ENCODE measurements around the gene NKD1. TPM values are rescaled to one million over a fixed set of nuclear protein-coding genes. Genes with fewer than 3 reads are reported as not detected.

Gene NKD1
- total and polyA plus RNA-seq, 2 donors: 0.90 to 0.98 TPM

- no peak overlapping the region for H3K4me3 ChIP-seq (ENCODE audit: low read length in 2 of 2)
- no peaks in the 10 kb centered on the region for H3K4me1 ChIP-seq (ENCODE audit: control insufficient read depth in 2 of 2, insufficient read depth in 2 of 2, low read length in 2 of 2)
- H3K27ac ChIP-seq (ENCODE audit: low read depth in 1 of 2, low read length in 1 of 2): no peak overlapping the region
- H3K27me3 ChIP-seq (ENCODE audit: control insufficient read depth in 2 of 2, insufficient read depth in 1 of 2, low read length in 1 of 2): no peaks in the 10 kb centered on the region
- no peak for DNase-seq (ENCODE audit: low read depth in 6 of 9, low spot score in 9 of 9)
- 86% methylated on average over 13 of the region's 13 CpGs for WGBS
- H3K36me3 ChIP-seq (ENCODE audit: control insufficient read depth in 2 of 2, insufficient read depth in 2 of 2, low read length in 1 of 2): no peaks in the 10 kb centered on the region
- H3K9me3 ChIP-seq (ENCODE audit: control insufficient read depth in 2 of 2, insufficient read depth in 1 of 2, low read length in 1 of 2): no peaks in the 10 kb centered on the region
These were observed 89.8 kb downstream of the NKD1 start for GRCh38 chr16:50637716-50638602.

GRCh38 chr16:50638816-50639670 is 90.8 kb downstream of the NKD1 start:
- H3K4me3 ChIP-seq (ENCODE audit: low read length in 2 of 2): no peak overlapping the region
- DNase-seq (ENCODE audit: low read depth in 6 of 9, low spot score in 9 of 9): no peak
- H3K36me3 ChIP-seq (ENCODE audit: control insufficient read depth in 2 of 2, insufficient read depth in 2 of 2, low read length in 1 of 2): no peaks in the 10 kb centered on the region
- H3K4me1 ChIP-seq (ENCODE audit: control insufficient read depth in 2 of 2, insufficient read depth in 2 of 2, low read length in 2 of 2): no peaks in the 10 kb centered on the region
- H3K27ac ChIP-seq (ENCODE audit: low read depth in 1 of 2, low read length in 1 of 2): no peak overlapping the region
- 86% methylated on average over 8 of the region's 8 CpGs for WGBS
- no peaks in the 10 kb centered on the region for H3K27me3 ChIP-seq (ENCODE audit: control insufficient read depth in 2 of 2, insufficient read depth in 1 of 2, low read length in 1 of 2)
- no peaks in the 10 kb centered on the region for H3K9me3 ChIP-seq (ENCODE audit: control insufficient read depth in 2 of 2, insufficient read depth in 1 of 2, low read length in 1 of 2)

- Histone ChIP-seq H3K4me3 (ENCODE audit: low read length in 2 of 2) (no peak overlapping the region), H3K36me3 (ENCODE audit: control insufficient read depth in 2 of 2, insufficient read depth in 2 of 2, low read length in 1 of 2) (no peaks in the 10 kb centered on the region), H3K9me3 (ENCODE audit: control insufficient read depth in 2 of 2, insufficient read depth in 1 of 2, low read length in 1 of 2) (no peaks in the 10 kb centered on the region), H3K27me3 (ENCODE audit: control insufficient read depth in 2 of 2, insufficient read depth in 1 of 2, low read length in 1 of 2) (no peaks in the 10 kb centered on the region), H3K27ac (ENCODE audit: low read depth in 1 of 2, low read length in 1 of 2) (no peak overlapping the region), H3K4me1 (ENCODE audit: control insufficient read depth in 2 of 2, insufficient read depth in 2 of 2, low read length in 2 of 2) (no peaks in the 10 kb centered on the region)
- DNase-seq (ENCODE audit: low read depth in 6 of 9, low spot score in 9 of 9): no peak
- 98% methylated on average over 1 of the region's 1 CpG for WGBS
These were observed 92.2 kb downstream of the NKD1 start for GRCh38 chr16:50640391-50640790.

GRCh38 chr16:50640919-50641817 is 93.0 kb downstream of the NKD1 start:
- Histone ChIP-seq H3K4me1 (ENCODE audit: control insufficient read depth in 2 of 2, insufficient read depth in 2 of 2, low read length in 2 of 2) (no peaks in the 10 kb centered on the region), H3K9me3 (ENCODE audit: control insufficient read depth in 2 of 2, insufficient read depth in 1 of 2, low read length in 1 of 2) (no peaks in the 10 kb centered on the region), H3K27me3 (ENCODE audit: control insufficient read depth in 2 of 2, insufficient read depth in 1 of 2, low read length in 1 of 2) (no peaks in the 10 kb centered on the region), H3K36me3 (ENCODE audit: control insufficient read depth in 2 of 2, insufficient read depth in 2 of 2, low read length in 1 of 2) (no peaks in the 10 kb centered on the region), H3K4me3 (ENCODE audit: low read length in 2 of 2) (no peak overlapping the region), H3K27ac (ENCODE audit: low read depth in 1 of 2, low read length in 1 of 2) (no peak overlapping the region)
- no peak for DNase-seq (ENCODE audit: low read depth in 6 of 9, low spot score in 9 of 9)
- WGBS: 84% methylated on average over 15 of the region's 15 CpGs

GRCh38 chr16:50641818-50642187 is 93.6 kb downstream of the NKD1 start:
- no peaks in the 10 kb centered on the region for H3K27me3 ChIP-seq (ENCODE audit: control insufficient read depth in 2 of 2, insufficient read depth in 1 of 2, low read length in 1 of 2)

GRCh38 chr16:50642349-50642748 is 94.2 kb downstream of the NKD1 start:
- H3K27ac ChIP-seq (ENCODE audit: low read depth in 1 of 2, low read length in 1 of 2): no peak overlapping the region
- 96% methylated on average over 5 of the region's 5 CpGs for WGBS
- H3K4me3 ChIP-seq (ENCODE audit: low read length in 2 of 2): no peak overlapping the region
- no peaks in the 10 kb centered on the region for H3K9me3 ChIP-seq (ENCODE audit: control insufficient read depth in 2 of 2, insufficient read depth in 1 of 2, low read length in 1 of 2)
- H3K36me3 ChIP-seq (ENCODE audit: control insufficient read depth in 2 of 2, insufficient read depth in 2 of 2, low read length in 1 of 2): no peaks in the 10 kb centered on the region
- no peaks in the 10 kb centered on the region for H3K27me3 ChIP-seq (ENCODE audit: control insufficient read depth in 2 of 2, insufficient read depth in 1 of 2, low read length in 1 of 2)
- no peaks in the 10 kb centered on the region for H3K4me1 ChIP-seq (ENCODE audit: control insufficient read depth in 2 of 2, insufficient read depth in 2 of 2, low read length in 2 of 2)
- DNase-seq (ENCODE audit: low read depth in 6 of 9, low spot score in 9 of 9): no peak

More at GRCh38 chr16:50641818-50642187, 93.6 kb downstream of the NKD1 start:
- H3K4me1 ChIP-seq (ENCODE audit: control insufficient read depth in 2 of 2, insufficient read depth in 2 of 2, low read length in 2 of 2): no peaks in the 10 kb centered on the region
- no peaks in the 10 kb centered on the region for H3K9me3 ChIP-seq (ENCODE audit: control insufficient read depth in 2 of 2, insufficient read depth in 1 of 2, low read length in 1 of 2)
- H3K4me3 ChIP-seq (ENCODE audit: low read length in 2 of 2): no peak overlapping the region
- 98% methylated on average over 4 of the region's 4 CpGs for WGBS
- H3K27ac ChIP-seq (ENCODE audit: low read depth in 1 of 2, low read length in 1 of 2): no peak overlapping the region
- no peaks in the 10 kb centered on the region for H3K36me3 ChIP-seq (ENCODE audit: control insufficient read depth in 2 of 2, insufficient read depth in 2 of 2, low read length in 1 of 2)
- DNase-seq (ENCODE audit: low read depth in 6 of 9, low spot score in 9 of 9): no peak

GRCh38 chr16:50643192-50643591 is 95.0 kb downstream of the NKD1 start:
- Histone ChIP-seq H3K4me1 (ENCODE audit: control insufficient read depth in 2 of 2, insufficient read depth in 2 of 2, low read length in 2 of 2) (no peaks in the 10 kb centered on the region), H3K27ac (ENCODE audit: low read depth in 1 of 2, low read length in 1 of 2) (no peak overlapping the region), H3K9me3 (ENCODE audit: control insufficient read depth in 2 of 2, insufficient read depth in 1 of 2, low read length in 1 of 2) (no peaks in the 10 kb centered on the region), H3K36me3 (ENCODE audit: control insufficient read depth in 2 of 2, insufficient read depth in 2 of 2, low read length in 1 of 2) (no peaks in the 10 kb centered on the region), H3K27me3 (ENCODE audit: control insufficient read depth in 2 of 2, insufficient read depth in 1 of 2, low read length in 1 of 2) (no peaks in the 10 kb centered on the region), H3K4me3 (ENCODE audit: low read length in 2 of 2) (no peak overlapping the region)
- no peak for DNase-seq (ENCODE audit: low read depth in 6 of 9, low spot score in 9 of 9)
- 84% methylated on average over 4 of the region's 4 CpGs for WGBS

GRCh38 chr16:50644245-50644644 is 96.0 kb downstream of the NKD1 start:
- H3K27ac ChIP-seq (ENCODE audit: low read depth in 1 of 2, low read length in 1 of 2): no peak overlapping the region
- H3K36me3 ChIP-seq (ENCODE audit: control insufficient read depth in 2 of 2, insufficient read depth in 2 of 2, low read length in 1 of 2): no peaks in the 10 kb centered on the region
- WGBS: 99% methylated on average over 5 of the region's 5 CpGs
- H3K4me3 ChIP-seq (ENCODE audit: low read length in 2 of 2): no peak overlapping the region
- no peaks in the 10 kb centered on the region for H3K9me3 ChIP-seq (ENCODE audit: control insufficient read depth in 2 of 2, insufficient read depth in 1 of 2, low read length in 1 of 2)
- H3K4me1 ChIP-seq (ENCODE audit: control insufficient read depth in 2 of 2, insufficient read depth in 2 of 2, low read length in 2 of 2): no peaks in the 10 kb centered on the region
- H3K27me3 ChIP-seq (ENCODE audit: control insufficient read depth in 2 of 2, insufficient read depth in 1 of 2, low read length in 1 of 2): no peaks in the 10 kb centered on the region
- no peak for DNase-seq (ENCODE audit: low read depth in 6 of 9, low spot score in 9 of 9)

All from thymus (tissue), 11 donors.